GM21717 (cell line): ENCODE results near the gene PNPLA2.

Source experiments
- ATAC-seq: cut with Tn5 transposase; IDR thresholded peaks from one replicate; pipeline ENCODE4 v1.9.1; 2021; ENCODE audit warnings: mild to moderate bottlenecking, moderate library complexity; ENCODE audit not compliant: unreplicated experiment

The PNPLA2 gene

DNA sequence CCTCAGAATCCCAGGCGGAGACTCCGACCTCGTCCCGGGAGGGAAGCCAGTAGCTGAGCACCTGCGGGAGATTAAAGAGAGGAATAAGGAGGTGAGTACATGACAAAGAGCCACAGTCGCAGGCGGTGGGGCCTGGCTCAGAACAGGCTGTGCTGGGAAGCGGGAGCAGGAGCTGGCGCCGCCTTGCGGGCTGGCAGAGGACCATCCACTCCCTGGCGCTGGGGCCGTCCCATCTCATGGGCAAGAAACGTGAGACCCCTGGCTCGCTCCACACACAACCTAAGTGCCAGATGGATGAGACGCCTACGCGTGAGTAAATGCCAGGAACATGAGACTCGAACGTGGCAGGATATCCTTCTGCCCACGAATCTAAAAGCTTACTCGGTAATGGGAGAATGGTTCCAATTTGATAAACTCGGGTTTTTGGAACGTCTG is 35.1 kb upstream of the PNPLA2 start:
- ATAC-seq = no peak

DNA sequence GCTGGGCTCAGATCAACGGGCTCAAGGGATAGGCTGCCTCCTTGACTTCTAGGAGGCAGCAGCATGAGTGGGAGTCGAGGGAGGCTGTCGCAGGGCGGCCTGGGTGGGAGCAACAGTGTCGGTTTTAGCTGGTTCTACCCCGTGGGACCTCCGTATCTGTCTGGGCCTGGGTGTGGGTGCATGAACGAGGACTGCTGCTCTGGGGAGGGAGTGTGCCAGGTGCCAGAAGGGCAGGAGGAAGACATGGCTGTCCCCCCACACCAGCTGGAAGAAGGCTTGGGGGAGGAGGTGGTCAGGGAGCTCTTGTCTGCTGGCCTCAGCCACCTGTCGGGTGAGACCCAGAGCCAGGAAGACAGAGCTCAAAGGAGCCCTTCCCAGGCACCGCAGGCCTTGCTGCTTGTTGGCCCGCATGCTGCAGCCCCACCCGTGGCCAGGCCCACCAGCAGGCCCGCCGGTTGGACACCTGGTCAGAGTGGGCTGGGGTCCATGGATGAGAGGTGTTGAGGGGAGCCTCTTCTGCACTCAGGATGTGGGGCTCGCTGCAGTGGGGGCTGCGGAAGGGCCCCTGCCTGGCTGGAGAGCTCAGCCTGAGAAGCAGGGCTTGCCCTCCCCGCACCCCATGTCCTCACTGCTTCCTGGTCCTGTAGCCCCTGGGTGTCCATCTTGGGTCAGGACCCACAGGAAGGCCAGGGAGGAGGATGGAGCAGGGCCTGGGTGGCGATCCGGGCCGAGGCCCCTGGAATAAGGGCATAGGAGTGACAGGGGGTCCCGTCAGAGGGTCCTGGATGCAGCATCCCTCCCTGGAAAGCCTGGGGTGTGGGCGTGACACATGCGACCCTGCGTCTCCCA is 32.3 kb upstream of the PNPLA2 start:
- no peak for ATAC-seq

DNA sequence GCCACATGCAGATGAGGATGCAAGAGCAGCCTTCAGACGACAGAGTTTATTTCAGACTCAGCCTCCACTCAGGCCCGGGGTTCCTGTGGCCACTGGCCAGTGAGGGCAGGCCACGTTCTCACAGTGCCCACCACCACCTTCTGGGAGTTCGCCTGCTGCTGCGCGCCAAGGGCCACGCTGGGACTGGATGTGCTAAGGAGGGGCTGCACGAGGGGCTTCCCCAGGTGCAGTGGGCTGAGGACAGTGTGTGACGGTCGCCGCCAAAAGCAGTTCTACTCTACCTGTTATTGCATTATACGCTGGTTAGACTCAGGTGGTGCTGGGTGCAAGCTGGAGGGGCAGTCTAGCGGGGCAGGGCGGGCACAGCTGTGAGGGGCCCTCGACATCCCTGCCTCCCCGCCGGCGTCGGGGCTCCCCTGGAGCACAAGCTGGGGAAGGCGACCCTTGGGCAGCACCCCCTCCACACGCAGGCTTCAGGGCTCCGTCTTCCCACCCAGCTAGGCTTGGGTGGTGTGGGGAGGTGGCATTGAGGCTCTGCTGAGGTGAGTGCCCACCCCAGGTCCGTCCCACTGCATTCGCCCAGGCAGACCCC is 31.5 kb upstream of the PNPLA2 start:
- no peak for ATAC-seq

DNA sequence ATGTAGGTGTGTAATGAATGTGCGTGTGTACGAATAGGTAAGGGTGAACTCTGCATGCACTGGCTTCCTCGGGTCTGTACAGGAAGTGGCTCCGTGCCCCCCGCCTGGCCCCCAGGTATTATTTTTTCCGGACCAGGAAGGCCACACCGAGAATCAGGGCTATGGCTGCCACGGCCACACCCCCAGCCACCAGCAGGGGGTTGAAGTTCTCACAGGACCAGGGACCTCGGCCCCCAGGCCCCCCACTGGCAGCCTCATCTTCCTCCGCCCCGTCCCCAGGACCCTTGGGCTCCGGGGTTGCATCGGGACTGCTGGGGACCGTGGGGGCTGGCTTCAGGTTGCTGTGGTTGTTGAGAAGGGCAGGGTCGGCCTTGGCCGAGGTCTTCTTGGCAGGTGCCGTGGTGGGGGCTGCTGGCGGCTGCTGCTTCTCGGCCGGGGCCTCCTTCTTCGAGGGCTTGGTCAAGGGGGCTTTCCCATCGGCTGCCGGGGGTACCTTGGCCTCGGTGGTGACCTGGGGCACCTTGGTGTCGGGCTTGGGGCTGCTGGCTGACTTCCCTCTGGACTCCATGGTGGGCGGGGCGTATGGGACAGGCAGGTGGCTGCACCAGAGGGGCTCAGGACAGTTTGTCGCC is 30.6 kb upstream of the PNPLA2 start:
- ATAC-seq = no peak

DNA sequence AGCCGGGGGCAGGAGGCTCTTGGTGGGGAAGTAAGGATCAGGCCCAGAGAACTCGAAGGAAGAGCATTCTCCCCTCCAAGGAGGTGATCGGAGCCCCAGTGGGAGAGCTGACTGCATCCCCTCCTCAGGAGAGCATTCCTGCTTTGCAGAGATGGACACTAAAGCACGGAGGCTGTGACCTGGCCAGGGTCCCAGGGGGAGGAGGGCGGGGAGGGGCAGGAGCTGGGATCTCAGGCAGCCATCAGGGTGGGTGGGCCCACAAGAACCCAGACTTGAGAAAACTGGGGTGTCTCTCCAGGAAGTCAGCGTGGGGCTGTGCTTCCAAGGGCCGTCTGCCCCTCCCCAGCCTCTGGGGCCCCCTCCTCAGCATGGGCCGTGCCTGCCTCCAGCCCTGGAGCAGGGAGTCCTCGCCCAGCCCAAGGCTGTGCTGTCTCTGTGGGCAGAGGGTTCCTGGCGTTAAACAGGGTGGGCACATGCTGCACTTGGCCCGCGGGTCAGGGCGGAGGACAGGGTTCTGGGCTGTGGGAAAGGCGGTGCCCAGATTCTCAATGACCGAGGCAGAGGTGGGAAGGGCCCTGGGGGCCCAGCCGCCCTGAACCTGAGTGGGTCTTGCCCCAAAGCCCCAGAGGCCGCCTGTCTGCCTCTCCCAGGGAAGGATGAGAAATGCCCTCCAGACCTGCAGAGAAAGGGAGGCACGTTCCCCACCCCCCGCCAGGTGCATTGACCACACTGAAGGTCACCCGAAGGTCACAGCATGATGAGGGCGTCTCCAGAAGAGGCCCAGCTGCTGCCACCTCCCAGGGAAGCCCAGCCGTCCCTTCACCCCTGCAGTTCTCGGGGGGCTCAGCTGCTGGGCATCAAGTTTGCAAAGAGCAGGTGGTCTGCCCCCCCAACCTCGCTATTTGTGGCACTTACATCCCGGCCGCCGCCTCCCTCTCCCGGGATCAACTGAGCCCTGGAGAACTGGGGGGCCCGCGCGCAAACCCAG is 29.5 kb upstream of the PNPLA2 start:
- no peak for ATAC-seq

DNA sequence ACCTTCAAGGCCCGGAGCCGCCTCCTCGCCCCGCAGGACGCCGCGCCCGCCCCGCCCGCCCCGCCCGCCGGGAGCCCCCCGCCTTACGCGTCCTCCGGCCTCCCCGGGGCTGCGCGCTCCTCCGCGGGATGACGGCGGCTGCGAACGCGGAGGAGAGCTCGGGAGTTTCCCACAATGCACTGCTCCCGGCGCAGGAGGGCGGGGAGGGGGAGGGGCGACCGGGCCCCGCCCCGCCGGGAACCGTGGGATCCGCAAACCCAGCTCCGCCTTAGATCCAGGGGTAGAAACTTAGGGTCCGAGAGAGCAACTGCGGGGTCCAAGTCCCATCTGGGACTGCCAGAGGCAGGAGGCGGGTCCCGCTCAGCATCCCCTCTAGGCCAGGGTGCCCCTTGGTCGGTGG is 28.8 kb upstream of the PNPLA2 start, which contains the start of gene CEND1:
Gene CEND1 (minus strand): TSS at position 148 of the 400 bp plus-strand sequence. CDS start 1,514 bp downstream, outside the sequence.
- ATAC-seq = no peak

DNA sequence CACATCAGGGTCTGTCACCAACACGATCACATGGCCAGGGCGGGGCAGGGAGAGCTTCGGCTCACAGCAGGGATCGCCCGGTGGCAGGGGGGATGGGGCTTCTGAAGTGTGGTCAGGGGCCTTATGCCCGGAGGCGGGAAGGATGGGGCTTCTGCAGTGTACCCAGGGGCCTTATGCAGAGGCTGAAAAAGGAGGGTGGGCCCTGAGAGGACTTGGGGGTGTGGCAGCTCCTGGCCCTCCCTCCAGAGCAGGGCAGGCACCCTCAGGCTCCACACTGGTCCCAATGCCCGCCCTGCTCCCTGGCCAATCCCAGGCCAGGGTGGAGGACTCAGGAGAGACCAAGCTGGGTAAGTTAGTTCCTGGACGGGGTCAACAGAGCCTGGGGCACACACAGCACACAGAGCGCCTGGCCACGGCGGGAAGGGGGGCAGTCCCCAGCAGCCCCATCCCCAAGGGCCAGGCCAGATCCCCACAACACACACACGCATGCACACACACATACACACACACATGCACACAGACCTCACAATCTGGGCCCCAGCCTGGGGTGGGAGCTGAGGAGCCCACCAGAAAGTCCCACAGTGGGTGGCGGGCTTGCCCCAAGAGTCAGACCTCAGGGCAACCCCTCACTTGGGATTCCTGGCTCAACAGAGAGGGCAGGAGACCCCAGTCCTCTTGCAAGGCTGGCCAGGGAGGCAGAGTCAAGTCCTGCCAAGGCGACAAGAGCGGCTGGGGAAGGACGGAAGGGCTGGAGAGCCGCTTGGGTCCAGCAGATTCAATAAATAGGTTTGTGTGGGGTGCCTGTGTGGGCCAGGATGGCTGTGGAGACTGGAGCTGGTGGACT is 27.8 kb upstream of the PNPLA2 start:
- no peak for ATAC-seq

DNA sequence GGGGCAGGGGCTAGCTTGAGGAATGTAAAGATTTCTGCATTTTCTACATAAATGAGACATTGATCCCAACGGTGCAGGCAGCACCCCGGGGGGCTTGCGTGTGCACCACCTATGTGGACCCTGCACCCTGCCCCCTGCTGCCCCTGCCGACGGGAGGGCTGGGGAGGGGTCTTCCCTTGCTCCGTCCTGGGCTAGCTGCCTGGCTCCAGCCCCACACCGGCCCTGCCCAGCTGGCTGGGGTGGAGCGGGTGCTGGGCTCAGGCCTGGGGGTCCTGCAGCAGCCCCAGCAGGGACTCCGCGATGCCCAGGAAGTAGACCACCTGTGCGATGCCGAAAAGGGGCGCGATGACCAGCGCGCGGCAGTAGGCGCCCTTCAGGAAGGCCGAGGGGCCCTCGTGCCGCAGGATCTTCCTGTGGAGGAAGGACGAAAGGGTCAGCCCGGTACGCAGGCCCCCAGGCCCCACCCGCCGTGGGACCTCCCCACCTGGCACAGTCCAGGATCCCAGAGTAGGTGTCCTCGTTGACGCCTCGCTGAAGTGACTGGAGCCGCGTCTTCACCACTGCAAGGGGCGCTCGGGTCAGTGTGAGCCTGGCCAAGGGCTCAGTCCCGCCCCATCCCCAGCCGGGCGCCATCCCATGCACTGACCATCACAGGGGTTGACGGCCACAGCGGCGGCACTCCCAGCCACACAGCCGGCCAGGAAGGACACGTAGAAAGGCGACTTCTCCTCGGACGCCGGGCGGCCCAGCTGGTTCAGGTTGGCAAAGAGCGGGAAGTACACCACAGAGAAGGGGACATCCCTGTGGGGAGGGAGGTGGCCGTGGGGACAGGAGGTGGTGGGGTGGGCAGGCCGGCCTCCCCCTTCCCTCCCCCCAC is 26.8 kb upstream of the PNPLA2 start:
- no peak for ATAC-seq

DNA sequence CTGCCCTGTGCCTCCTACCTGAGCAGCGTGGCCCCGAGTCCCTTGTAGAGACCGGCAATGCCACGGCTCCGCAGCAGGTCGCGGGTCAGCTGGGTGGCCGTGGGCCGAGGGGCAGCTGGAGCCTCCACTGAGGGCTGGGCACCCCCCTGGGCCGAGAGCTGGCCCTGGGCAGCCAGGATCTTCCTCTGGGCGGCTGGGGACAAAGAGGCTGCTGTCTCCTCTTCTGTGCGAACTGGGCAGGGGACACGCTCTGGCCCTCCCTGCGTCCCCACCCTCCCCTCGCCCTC is 26.2 kb upstream of the PNPLA2 start:
- no peak for ATAC-seq

DNA sequence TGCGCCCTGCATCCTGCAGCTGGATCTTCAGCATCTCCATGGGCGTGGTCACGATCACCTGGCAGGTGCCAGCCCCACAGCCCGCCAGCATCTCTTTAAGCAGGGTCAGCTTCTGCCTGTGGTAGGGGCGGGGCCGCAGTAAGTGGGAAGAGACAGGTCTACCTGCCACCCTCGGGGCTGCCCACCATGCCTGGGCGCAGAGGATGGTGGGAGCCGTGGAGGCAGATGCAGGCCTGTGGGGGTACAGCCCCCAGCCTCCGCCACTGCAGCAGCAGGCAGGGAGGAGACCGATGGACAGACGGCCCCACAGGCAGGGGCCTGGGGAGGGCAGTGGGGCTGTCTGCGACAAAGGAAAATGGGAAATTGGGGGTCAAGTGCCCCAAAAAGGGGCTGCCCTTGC is 25.8 kb upstream of the PNPLA2 start:
- no peak for ATAC-seq

DNA sequence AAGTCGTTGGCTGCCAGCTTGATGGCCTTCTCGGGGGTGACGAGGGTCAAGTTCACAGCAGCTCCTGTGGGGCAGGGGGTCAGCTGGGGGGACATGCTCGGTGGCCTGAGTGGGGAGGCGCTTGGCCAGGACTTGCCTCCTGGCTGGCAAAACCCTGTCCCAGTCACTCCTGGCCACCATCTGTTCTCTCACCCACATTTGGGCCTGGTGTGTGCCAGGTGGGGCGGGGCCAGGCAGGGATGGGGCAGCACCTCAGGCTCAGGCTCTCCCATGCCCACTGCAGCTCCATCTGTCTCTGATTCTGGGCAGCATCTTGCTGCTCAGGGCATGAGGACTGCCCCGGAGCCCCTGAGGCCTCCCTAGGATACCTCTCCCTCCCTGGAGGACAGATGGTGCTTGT is 25.2 kb upstream of the PNPLA2 start:
- no peak for ATAC-seq

DNA sequence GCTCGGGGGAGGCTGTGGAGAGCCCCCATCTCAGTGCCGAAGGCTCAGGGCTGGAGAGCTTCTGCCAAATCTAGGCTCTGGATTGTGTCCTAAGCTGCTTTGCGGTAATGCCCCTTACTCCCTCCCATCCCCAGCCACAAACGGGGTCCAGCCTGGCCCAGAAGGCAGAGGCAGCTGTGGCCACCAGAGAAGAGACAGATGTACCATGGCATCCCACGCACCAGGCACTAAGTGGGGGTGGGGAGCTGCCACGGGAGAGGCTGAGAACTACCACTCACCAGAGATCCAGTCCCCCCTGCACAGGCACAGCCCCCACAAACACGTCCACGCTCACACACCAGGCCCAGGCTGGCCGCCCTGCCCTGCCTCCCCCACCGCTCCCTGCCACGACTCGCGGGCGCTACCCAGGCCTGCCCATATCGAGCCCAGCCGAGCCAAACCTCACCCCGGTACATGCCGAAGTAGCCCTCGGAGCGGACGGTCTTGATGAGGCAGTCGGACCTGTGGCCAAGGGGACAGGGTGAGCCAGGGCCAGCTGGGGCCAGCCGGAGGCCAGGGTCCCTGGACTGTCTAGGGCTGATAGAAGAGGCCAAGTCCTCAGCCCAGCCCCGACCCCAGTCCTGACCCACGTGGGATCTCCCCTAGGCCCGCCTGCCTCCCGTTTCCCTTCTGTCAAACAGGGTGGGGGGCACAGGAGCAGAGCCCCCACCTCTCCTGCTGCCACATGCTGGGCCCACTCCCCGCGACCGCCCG is 24.5 kb upstream of the PNPLA2 start:
- no peak for ATAC-seq

DNA sequence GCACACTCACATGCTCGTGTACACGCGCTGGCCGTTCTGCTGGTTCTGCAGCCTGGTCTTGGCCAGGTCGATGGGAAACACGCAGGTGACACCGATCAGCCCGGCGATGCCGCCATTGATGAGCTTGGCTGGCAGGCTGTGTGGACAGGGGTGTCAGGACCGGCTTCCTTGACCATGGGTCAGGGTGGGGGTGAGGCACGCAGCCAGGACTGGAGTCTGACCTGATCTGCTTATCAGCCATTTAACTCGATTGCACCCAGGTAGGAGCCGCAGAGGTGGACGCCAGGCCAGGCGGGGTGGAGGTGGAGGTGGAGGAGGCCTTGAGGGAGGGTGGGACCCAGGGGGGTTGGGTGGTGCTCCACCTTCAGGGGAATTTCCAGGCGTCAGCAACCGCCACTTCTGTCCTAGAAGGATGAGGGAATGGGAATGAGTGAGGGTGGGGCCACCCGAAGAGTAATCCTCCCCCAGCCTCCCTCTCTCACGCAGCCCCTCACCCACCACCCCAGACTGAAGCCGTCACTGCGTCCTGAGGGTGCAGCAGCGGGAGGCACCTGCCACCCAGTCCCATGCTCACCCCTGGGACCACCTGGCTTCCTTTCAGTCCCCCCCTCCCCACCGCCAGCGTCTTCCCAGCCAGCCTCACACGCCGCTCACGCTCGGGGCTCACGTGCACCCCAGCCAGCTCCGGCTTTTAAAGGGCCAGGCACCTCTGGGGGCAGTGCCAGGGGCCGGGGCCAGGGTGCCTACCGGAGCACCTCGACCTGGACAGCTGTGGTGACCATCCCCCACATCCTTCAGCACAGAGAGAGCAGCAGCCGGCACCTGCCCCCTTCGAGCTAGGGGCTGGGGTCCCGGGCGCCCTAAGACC is 23.7 kb upstream of the PNPLA2 start:
- no peak for ATAC-seq

DNA sequence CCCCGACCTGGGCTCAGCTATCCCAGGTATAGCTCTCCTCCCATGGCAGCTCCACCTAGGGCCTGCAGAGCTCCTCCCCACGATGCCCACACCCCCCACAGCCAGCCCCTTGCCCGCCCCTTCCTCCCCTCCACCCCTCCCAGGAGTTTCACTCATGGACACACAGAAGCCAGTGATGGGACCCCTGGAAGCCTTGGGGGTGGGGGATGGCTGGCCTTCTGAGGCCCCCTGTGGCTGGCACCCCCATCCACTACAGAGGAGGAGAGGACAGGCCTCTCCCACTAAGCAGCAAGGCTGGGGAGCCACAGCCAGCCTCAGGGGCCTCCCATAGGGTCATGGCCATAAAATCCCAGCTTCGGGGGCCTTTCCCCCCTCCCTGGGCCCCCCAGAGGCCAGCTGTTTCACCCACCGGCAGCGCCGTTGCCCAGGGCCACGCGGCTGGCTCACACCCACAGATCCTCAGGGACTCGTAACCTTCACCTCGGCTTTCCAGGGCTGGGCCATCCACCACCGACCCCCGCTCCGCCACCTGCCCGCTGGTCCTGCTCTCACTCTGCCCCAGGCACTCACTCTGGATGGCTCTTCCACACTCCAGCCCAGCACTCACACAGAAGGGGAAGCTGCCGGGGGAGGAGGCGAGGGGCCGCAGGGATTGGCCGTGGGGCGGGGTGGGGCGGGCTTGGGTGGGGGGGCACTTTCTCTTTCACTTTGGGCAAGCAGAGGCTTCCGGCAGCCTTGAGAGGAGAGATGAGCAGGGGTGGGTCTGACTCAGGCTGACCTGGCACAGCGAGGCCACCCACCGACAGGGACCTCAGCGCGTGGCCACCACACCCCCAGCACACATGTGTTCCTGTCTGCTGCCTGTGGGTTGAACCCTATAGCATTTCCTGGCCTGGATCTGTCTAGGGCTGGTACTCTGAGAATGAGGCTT is 22.8 kb upstream of the PNPLA2 start:
- peak; percentile 32 for ATAC-seq

DNA sequence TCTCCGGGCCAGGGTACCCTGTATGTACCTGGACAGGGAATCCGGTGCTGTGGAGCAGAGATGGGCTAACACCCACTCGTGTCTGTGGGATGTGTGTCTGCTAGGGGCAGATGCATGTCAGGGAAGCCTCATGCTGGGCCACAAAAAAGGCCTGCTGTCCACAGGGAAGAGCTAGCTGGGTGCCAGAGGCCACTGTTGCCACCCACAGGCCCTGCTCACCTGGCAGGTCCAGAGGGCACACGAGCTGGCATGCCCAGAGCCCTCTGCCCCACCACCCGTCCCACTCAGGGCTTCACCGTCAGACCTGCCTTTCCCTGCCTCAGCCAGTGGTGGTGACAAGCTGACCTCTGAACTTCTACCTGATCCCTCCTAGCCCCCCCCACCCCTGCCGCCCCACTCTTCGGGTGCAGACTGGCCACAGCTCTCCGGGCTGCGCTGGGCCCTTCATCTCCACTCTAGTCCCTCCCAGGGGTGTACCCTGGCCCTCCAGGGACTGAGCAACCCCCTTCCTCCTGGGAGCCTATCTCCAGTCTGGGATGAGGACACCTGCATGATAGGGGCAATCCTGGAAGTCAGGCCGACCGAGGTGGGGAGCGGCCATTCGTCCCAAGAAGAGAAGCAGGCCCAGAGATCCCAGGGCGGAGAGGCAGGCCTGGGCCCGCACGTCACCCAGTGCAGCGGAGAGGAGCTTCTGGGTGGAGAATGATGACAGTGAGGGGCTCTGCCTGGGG is 22.0 kb upstream of the PNPLA2 start:
- no peak for ATAC-seq
